ENCODE measurements around the gene ZNF79. TPM values are rescaled to one million over a fixed set of nuclear protein-coding genes. Genes with fewer than 3 reads are reported as not detected.
A peak's percentile ranks its signal among the peaks of the same experiment; 100 is the strongest.

The ZNF79 gene
- total RNA-seq, 4 donors from 2014 or later = 4.8 to 10.7 (median 8.1) TPM

GRCh38 chr9:127447416-127448111, 23.4 kb downstream of the ZNF79 start:
- Histone ChIP-seq H3K4me1 (peaks cover 37% of the 10 kb centered on the region), H3K27ac (no peak overlapping the region), H3K9me3 (no peaks in the 10 kb centered on the region), H3K4me3 (no peak overlapping the region), H3K27me3 (no peaks in the 10 kb centered on the region), H3K36me3 (peaks cover 69% of the 10 kb centered on the region)
- 81% methylated on average over 7 of the region's 7 CpGs for WGBS
- TF ChIP-seq POLR2AphosphoS5 (IDR thresholded peaks at IDR 0.05) = no peak
- TF ChIP-seq CTCF (IDR thresholded peaks at IDR 0.05) = no peak
- no peak for TF ChIP-seq POLR2A (IDR thresholded peaks at IDR 0.05)
- DNase-seq (ENCODE audit: low spot score in 2 of 2) = no peak

- WGBS = 90% methylated on average over 8 of the region's 8 CpGs
- Histone ChIP-seq H3K4me3 (peak overlapping the region; percentile 94), H3K36me3 (peaks cover 62% of the 10 kb centered on the region), H3K4me1 (peaks cover 43% of the 10 kb centered on the region), H3K27ac (no peak overlapping the region), H3K9me3 (no peaks in the 10 kb centered on the region), H3K27me3 (no peaks in the 10 kb centered on the region)
- no peak for TF ChIP-seq EP300 (IDR thresholded peaks at IDR 0.05)
- no peak for TF ChIP-seq POLR2AphosphoS5 (IDR thresholded peaks at IDR 0.05)
- TF ChIP-seq CTCF (IDR thresholded peaks at IDR 0.05) = no peak
- TF ChIP-seq POLR2A (IDR thresholded peaks at IDR 0.05) = no peak
- no peak for DNase-seq (ENCODE audit: low spot score in 2 of 2)
Measured at GRCh38 chr9:127448112-127448805, 24.1 kb downstream of the ZNF79 start.

GRCh38 chr9:127449332-127449966, 25.3 kb downstream of the ZNF79 start:
- no peak for DNase-seq (ENCODE audit: low spot score in 2 of 2)
- peaks cover 59% of the 10 kb centered on the region for H3K36me3 ChIP-seq
- H3K4me3 ChIP-seq = peak overlapping the region; percentile 94
- TF ChIP-seq EP300 (IDR thresholded peaks at IDR 0.05) (no peak), POLR2AphosphoS5 (IDR thresholded peaks at IDR 0.05) (no peak), POLR2A (IDR thresholded peaks at IDR 0.05) (no peak), CTCF (IDR thresholded peaks at IDR 0.05) (no peak)
- H3K9me3 ChIP-seq = no peaks in the 10 kb centered on the region
- H3K27ac ChIP-seq = peak overlapping the region; percentile 94
- 59% methylated on average over 5 of the region's 5 CpGs for WGBS
- no peaks in the 10 kb centered on the region for H3K27me3 ChIP-seq
- peaks cover 40% of the 10 kb centered on the region for H3K4me1 ChIP-seq

GRCh38 chr9:127450243-127450760, 26.1 kb downstream of the ZNF79 start:
- Histone ChIP-seq H3K27ac (peak overlapping the region; percentile 94), H3K36me3 (peaks cover 59% of the 10 kb centered on the region), H3K9me3 (no peaks in the 10 kb centered on the region), H3K4me1 (peaks cover 40% of the 10 kb centered on the region), H3K4me3 (peak overlapping the region; percentile 94), H3K27me3 (no peaks in the 10 kb centered on the region)
- WGBS = 3% methylated on average over 14 of the region's 14 CpGs
- DNase-seq (ENCODE audit: low spot score in 2 of 2) = no peak
- TF ChIP-seq POLR2AphosphoS5 (IDR thresholded peaks at IDR 0.05) (no peak), EP300 (IDR thresholded peaks at IDR 0.05) (no peak), POLR2A (IDR thresholded peaks at IDR 0.05) (no peak), CTCF (IDR thresholded peaks at IDR 0.05) (no peak)

Data from suprapubic skin (tissue), 4 donors.